GM18870 (cell line): ENCODE data around the gene FBXO21.
"Not testable (repeated sequence)": the region's sequence is repeated elsewhere in the genome, so short reads cannot be mapped to it uniquely, and the experiment has no call there.

Source experiments
- ATAC-seq: cut with Tn5 transposase; IDR thresholded peaks from one replicate; pipeline ENCODE4 v1.9.1; 2021; ENCODE audit warnings: moderate library complexity; ENCODE audit not compliant: unreplicated experiment

The FBXO21 gene

GRCh38 chr12:117190210-117190781 lies at the start of gene FBXO21:
TSS of gene FBXO21 (minus strand) at chr12:117190470. CDS start at chr12:117190456, 14 bp downstream.
- peak; percentile 61 for ATAC-seq

- no peak for ATAC-seq
Observed at GRCh38 chr12:117236456-117237001, 46.3 kb upstream of the FBXO21 start.

- no peak for ATAC-seq
Observed at GRCh38 chr12:117235261-117235660, 45.0 kb upstream of the FBXO21 start.

GRCh38 chr12:117234441-117234840 lies 44.2 kb upstream of the FBXO21 start:
- ATAC-seq: no peak

GRCh38 chr12:117231750-117232149 lies 41.5 kb upstream of the FBXO21 start:
- no peak for ATAC-seq

GRCh38 chr12:117228239-117228638 lies 38.0 kb upstream of the FBXO21 start:
- no peak for ATAC-seq

DNA sequence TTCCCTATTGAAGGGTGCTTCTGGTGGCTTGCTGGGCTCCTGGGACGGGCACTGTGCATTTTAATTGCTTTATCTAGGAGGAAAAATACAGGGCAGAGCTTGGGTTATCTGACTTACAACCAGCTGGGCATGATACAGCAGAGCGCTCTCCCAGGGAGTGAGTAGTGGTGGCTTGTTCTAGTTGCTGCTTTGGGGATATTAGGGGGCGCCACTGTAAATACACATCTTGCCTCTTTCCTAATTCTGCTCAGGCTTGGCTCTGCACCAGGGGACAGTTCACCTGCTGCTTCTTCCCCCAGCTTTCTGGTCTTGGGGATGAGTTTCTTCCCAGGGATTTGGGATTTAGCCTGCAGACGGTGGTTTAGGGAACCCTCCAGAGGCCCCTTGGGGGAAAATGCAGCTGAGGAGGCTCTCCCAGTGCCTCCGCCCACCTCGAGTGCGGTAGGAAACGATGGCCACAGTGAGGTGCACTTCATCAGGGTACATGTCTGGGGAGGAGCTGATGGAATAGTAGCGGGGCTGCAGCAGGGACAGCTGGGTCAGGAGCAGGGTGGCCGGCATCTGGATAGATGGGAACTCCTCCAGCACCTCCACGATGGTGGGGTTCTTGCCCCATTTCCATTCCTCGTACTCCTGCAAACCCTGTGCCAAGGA lies 36.9 kb upstream of the FBXO21 start:
- no peak for ATAC-seq

DNA sequence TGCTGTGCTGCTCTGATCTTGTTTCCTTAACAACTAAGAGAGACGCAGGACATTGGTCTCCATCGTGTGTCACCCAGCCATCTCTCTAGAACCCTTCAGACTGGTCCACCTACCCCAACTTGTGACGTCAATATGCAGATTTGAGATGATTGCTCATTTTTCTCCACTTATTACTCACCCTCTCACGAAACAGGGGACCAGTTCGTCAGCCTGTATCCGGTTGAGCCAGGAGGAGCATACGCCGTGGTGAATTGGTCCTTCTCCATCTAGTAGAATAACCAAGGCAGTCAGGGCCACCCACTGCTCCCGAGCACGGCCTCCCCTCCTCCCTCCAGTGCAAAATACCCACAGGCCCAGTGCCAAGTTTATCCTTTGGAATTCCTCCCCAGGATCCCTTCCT lies 36.2 kb upstream of the FBXO21 start:
- no peak for ATAC-seq

GRCh38 chr12:117225179-117225578 lies 34.9 kb upstream of the FBXO21 start:
- ATAC-seq: no peak

DNA sequence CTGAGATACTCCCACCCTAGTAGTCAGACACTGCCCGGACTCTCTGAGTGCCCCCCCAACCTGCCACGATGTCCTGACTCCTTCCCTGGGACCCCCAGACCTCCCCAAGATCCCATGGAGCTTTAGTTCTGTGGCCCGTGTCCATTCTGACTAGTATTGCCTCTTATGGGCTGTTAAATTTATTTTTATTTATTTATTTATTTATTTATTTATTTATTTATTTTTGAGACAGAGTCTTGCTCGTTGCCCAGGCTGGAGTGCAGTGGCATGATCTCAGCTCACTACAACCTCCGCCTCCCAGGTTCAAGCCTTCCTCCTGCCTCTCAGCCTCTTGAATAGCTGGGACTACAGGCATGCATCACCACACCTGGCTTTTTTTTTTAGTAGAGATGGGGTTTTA lies 30.7 kb upstream of the FBXO21 start:
- not testable (repeated sequence) for ATAC-seq

DNA sequence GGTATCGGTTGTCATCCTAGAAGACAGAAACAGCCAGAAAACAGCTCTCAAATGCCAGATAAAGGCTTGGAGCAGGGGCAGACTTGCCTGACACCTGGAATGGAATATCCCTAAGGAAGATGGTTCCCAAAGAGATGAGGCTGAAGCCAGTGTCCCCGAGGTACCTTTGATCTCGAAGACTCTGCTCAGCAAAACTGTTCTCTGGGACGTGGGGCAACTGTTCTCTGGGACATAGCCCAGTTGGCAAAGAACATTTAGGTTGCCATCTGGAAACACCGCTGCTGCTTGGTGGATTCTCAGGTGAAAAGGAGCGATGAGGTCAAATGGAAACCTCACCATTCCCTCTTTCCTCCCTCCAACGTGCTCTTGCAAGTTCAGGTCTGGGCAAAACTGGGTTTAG lies 27.9 kb upstream of the FBXO21 start:
- no peak for ATAC-seq

GRCh38 chr12:117216686-117217085 lies 26.4 kb upstream of the FBXO21 start:
- no peak for ATAC-seq

DNA sequence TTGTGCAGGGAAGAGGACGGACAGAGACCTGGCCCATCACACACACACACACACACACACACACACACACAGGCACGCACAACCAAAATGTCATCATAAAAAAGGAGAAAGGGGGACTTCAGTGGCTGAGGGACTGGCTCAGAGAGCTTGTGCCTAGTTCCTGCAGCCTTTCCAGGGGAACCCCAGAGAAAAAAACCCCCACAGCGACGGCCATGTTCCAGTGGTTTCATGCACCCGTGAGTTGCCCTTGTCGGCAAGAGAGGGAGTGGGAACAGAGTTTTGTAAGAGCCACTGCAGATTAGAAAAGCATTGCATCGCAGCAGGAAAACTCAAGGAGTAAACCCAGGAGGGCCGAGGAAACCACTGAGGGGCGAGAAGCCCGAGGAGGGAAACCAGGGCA lies 24.5 kb upstream of the FBXO21 start:
- ATAC-seq: no peak

GRCh38 chr12:117213295-117213808 lies 23.1 kb upstream of the FBXO21 start:
- ATAC-seq: no peak

DNA sequence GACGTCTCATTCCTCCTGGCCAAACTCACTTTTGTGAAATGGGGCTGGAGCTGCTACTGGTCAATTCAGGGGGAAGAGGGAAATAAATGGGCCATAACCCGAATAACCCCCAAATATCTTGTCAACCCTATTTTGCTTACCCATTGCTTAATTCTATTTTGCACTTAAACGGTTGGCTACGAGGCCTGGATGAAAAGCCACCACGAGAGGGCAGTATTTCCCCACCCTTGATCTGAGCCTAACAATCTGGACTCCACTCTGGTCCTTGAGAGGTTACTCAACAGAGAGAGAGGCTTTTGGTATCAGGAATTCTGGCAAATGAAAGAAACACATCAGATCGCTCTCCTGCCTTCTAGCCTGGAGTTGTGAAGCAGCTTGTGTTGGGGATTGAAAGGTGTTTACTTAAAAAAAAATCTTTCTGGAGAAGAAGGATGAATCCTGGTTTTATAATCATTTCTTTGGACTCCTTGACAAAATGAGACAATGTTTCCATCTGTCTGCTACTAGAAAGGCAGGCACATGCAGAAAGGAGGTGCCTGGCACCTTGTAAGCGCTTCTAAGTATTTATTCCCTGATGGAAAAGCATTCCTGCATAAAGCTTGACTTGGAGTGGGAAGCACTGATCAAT lies 22.4 kb upstream of the FBXO21 start:
- ATAC-seq: no peak

GRCh38 chr12:117210266-117210918 lies 20.1 kb upstream of the FBXO21 start:
- ATAC-seq: no peak

- ATAC-seq: no peak
Observed at GRCh38 chr12:117209626-117210025, 19.4 kb upstream of the FBXO21 start.

- no peak for ATAC-seq
Observed at GRCh38 chr12:117208811-117209455, 18.7 kb upstream of the FBXO21 start.

DNA sequence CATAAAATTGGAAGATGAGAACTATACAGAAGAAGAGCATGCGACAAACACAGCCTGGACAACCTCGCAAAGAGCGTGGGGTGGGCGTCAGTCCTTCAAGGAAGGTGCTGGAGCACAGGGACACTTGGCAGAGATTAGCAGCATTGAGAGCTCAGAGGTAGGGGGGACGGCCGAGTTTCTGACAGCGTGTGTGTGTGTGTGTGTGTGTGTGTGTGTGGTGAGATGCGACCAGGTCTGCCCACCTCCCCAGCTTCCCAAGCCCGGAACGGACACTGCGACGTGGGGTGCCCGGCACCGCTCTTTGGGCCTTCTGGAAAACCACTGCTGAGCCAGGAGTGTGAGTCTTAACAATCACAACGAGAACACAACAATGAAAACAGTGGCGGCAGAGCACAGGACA lies 17.9 kb upstream of the FBXO21 start:
- ATAC-seq: no peak

DNA sequence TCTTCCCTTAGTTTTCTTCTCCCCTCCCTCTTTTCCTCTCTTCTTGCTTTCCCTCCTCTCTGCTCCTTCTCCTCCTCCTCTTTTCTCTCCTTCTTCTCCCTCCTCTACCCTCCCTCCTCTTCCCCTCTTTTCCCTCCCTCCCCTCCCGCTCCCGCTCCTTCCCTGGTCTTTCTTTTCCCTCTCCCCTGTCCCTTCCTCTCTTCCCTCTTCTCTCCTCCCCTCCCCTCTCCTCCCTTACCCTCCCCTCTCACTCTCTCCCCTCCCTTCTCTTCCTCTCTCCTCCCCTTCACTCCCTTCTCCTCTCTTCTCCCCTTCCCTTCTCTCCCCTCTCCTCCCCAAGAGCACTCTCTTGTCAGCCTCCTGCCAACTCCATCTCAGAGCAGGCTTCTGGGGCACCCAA lies 17.4 kb upstream of the FBXO21 start:
- no peak for ATAC-seq

DNA sequence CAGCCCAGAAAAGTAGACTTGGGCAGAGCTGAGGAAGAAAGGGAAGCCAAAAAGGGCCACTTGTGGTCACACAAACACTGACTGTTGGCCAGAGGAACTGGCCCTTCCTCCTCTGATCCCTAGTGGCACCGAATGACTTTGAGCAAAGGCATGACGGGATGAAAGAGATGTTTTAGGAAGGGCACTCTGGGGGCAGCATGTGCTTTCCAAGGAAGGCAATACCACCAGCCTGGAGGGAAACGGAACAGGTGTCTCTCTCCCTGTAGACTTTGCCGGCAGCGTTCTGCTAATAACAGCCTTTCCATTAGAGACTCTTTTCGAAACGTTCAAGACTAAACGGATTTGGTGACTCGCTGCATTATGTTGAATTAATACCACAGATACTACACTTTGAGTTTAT lies 12.3 kb upstream of the FBXO21 start:
- no peak for ATAC-seq
